HG03280 (cell line): ENCODE results near the gene PIK3CB.
"Not testable (repeated sequence)": the region's sequence is repeated elsewhere in the genome, so short reads cannot be mapped to it uniquely, and the experiment has no call there.

Source experiments
- ATAC-seq: cut with Tn5 transposase; IDR thresholded peaks from one replicate; pipeline ENCODE4 v1.9.1; 2021; ENCODE audit warnings: mild to moderate bottlenecking, moderate library complexity; ENCODE audit not compliant: unreplicated experiment

PIK3CB gene

GRCh38 chr3:138629526-138629925, 205.2 kb downstream of the PIK3CB start:
- ATAC-seq = no peak

GRCh38 chr3:138625707-138626365, 208.9 kb downstream of the PIK3CB start:
- ATAC-seq = no peak

- ATAC-seq = no peak
Observed at GRCh38 chr3:138624518-138624917, 210.2 kb downstream of the PIK3CB start.

GRCh38 chr3:138620431-138620830, 214.3 kb downstream of the PIK3CB start:
- ATAC-seq = no peak

- ATAC-seq = no peak
Observed at GRCh38 chr3:138615462-138615861, 219.3 kb downstream of the PIK3CB start.

GRCh38 chr3:138609898-138610266, 224.8 kb downstream of the PIK3CB start:
- ATAC-seq = no peak

GRCh38 chr3:138608322-138609135, 226.2 kb downstream of the PIK3CB start, which contains the start of gene FAIM:
FAIM (plus strand) TSS chr3:138608771; CDS start chr3:138619727, 10,956 bp downstream.
- peak; percentile 67 for ATAC-seq

- not testable (repeated sequence) for ATAC-seq
Observed at GRCh38 chr3:138604106-138604595, 230.6 kb downstream of the PIK3CB start.
